K562 (cell line): Measurements from ENCODE around the gene TMEM266.
A peak's percentile ranks its signal among the peaks of the same experiment; 100 is the strongest.

Source experiments
- BCLAF1 ChIP-seq, 2 experiments: fragments of 450-650 bp in 1 of 2; IDR thresholded peaks; 2 replicates each; pipeline ENCODE4 v1.6.1; 2011 to 2017; ENCODE audit warnings: low read depth in 2 of 2, antibody characterized with exemption in 1 of 2, borderline replicate concordance in 1 of 2, low read length in 1 of 2, mild to moderate bottlenecking in 1 of 2, mixed read lengths in 1 of 2; ENCODE audit not compliant: control insufficient read depth in 1 of 2
- CHD2 ChIP-seq: IDR thresholded peaks from 2 replicates; pipeline ENCODE4 v1.6.1; 2011; ENCODE audit warnings: low read depth, low read length
- CTCF ChIP-seq, 3 experiments: IDR thresholded peaks in 2 of 3; conservative IDR thresholded peaks in 1 of 3; 2 replicates each; pipeline ENCODE4 v1.5.1; 2011 to 2012; ENCODE audit warnings: low read length in 3 of 3, mild to moderate bottlenecking in 3 of 3, control low read depth in 2 of 3, improper control_type of control experiment in 1 of 3, inconsistent platforms in 1 of 3, low read depth in 1 of 3, mixed read lengths in 1 of 3, moderate library complexity in 1 of 3; ENCODE audit not compliant: insufficient read depth in 2 of 3
- FOXK2 ChIP-seq, 2 experiments: fragments of 450-650 bp; IDR thresholded peaks in 1 of 2; conservative IDR thresholded peaks in 1 of 2; 2 replicates each; pipeline ENCODE4 v1.6.1; 2016; ENCODE audit warnings: low read depth in 2 of 2, mild to moderate bottlenecking in 1 of 2
- GABPA ChIP-seq: fragments of 200-800 bp; sonication (Bioruptor generic); conservative IDR thresholded peaks from 2 replicates; pipeline ENCODE4 v1.6.1; 2016; ENCODE audit warnings: low read depth, missing genetic modification characterization, missing compliant biosample characterization
- HMG20B ChIP-seq: fragments of 250-450 bp; sonication (Bioruptor Pico); IDR thresholded peaks from 2 replicates; pipeline ENCODE4 v1.5.0; 2021; ENCODE audit warnings: mild to moderate bottlenecking
- NCOR1 ChIP-seq: fragments of 450-650 bp; IDR thresholded peaks from 2 replicates; pipeline ENCODE4 v1.6.1; 2016; ENCODE audit warnings: mild to moderate bottlenecking, moderate library complexity
- NFYB ChIP-seq: IDR thresholded peaks from 2 replicates; pipeline ENCODE4 v1.6.1; 2011; ENCODE audit warnings: mild to moderate bottlenecking, moderate library complexity; ENCODE audit not compliant: insufficient read length; ENCODE audit errors: extremely low read depth
- NR1H2 ChIP-seq: sonication (generic); formaldehyde crosslinking; IDR thresholded peaks from 2 replicates; pipeline ENCODE4 v1.4.0; 2020; ENCODE audit warnings: mild to moderate bottlenecking, missing genetic modification reagents
- POLR2A ChIP-seq: fragments of 450-650 bp; conservative IDR thresholded peaks from 2 replicates; pipeline ENCODE4 v1.6.1; 2016
- PRDM10 ChIP-seq: fragments of 450-650 bp; IDR thresholded peaks from 2 replicates; pipeline ENCODE4 v1.6.1; 2018; ENCODE audit not compliant: partially characterized antibody
- SPI1 ChIP-seq: IDR thresholded peaks from 2 replicates; pipeline ENCODE4 v1.6.1; 2011; ENCODE audit warnings: low read depth, low read length, control low read depth, borderline replicate concordance
- TBP ChIP-seq: optimal IDR thresholded peaks from 2 replicates; pipeline ENCODE3; 2011; ENCODE audit warnings: low read depth, low read length, improper control_type of control experiment

DNA sequence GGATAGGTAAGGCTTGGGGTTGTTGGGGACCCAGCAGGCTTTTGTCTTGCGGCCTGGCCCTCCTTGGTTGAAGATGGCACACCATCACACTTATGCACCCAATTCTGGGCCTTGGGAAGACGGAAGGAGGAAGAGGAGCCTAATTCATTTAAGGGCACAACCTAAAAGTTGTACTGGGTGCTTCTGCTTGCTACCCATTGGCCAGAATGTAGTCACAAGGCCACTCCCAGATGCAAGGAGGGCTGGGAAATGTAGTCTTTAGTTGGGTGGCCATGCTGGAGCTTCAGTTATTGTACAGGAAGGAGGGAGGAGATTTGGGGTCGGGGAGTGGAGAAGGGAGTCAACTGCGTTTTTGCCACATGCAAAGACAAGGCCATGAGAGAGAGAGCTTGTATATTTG, 109.2 kb downstream of the TMEM266 start:
- no peak for TF ChIP-seq NR1H2 (CRISPR knock-in tag)
- no peak for TF ChIP-seq NCOR1
- TF ChIP-seq CTCF (IDR thresholded peaks at IDR 0.05 in 2 of 3, conservative IDR thresholded peaks at IDR 0.05 in 1 of 3; ENCODE audit: insufficient read depth in 2 of 3, low read depth in 1 of 3, low read length in 3 of 3), result no peak
- TF ChIP-seq NFYB, result no peak
- TF ChIP-seq BCLAF1 (IDR thresholded peaks at IDR 0.05; ENCODE audit: borderline replicate concordance in 1 of 2, control insufficient read depth in 1 of 2, low read depth in 2 of 2, low read length in 1 of 2), result no peak
- no peak for TF ChIP-seq FOXK2 (conservative IDR thresholded peaks at IDR 0.05 in 1 of 2, IDR thresholded peaks at IDR 0.05 in 1 of 2; ENCODE audit: low read depth in 2 of 2)
- no peak for TF ChIP-seq SPI1
- no peak for TF ChIP-seq POLR2A
- no peak for TF ChIP-seq HMG20B
- no peak for TF ChIP-seq GABPA (tag)
- TF ChIP-seq CHD2, result no peak
- TF ChIP-seq PRDM10, result peak; percentile 44
- no peak for TF ChIP-seq TBP
